ENCODE results near the gene NAXE.
A peak's percentile ranks its signal among the peaks of the same experiment; 100 is the strongest.
"Not testable (repeated sequence)": the region's sequence is repeated elsewhere in the genome, so short reads cannot be mapped to it uniquely, and the experiment has no call there.

Gene NAXE

DNA sequence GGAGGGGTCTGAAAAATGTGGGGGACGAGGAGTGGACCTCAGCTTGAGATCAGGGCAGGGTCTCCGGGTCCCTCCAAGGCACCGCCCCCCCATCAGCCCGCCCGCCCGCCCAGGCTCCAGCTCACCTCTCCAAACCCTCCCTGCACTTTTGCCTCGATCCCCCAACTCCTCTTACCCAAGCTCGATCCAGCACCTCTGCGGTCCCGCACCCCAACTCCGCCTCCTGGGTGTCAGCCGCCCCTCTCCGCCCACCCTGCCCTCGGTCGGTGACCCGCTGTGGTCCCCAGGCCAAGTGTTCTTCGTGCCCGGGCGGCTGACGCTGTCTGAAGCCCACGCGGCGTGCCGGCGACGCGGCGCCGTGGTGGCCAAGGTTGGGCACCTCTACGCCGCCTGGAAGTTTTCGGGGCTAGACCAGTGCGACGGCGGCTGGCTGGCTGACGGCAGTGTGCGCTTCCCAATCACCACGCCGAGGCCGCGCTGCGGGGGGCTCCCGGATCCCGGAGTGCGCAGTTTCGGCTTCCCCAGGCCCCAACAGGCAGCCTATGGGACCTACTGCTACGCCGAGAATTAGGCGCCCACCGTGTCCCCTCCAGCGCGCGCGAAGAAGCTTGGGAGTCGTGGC lies 33.3 kb downstream of the NAXE start:
- DNase-seq, result no peak

DNA sequence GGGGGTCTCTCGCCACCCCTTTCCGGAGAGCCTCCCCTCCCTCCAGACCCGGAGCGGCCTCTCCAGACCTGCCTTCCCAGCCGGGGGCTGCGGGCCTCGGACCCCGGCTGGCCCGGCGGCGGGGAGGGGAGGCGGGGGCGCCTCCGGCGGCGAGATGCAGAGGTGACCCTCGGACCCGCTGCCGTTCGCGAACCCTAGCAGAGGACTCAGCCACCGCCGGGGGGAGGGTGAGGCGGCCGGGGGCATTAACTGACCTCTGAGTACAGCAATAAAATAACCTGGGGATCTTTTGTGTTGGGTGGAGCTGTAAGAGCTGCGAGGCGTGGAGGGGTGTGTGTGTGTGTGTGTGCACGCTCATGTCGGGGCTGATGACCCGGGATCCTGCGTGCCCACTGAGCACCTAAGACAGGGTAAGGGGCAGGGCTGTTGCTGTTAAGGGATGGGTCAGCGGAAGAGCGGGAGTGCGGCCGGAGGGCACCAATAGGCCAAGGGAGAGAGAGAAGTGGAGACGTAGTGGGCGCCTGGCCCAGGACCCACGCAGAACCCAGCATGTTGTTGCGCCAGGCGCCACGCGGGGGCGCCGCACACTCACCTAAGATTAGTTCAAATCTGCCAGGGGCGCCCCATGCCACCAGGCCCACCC lies 34.0 kb downstream of the NAXE start:
- peak; percentile 43 for DNase-seq

DNA sequence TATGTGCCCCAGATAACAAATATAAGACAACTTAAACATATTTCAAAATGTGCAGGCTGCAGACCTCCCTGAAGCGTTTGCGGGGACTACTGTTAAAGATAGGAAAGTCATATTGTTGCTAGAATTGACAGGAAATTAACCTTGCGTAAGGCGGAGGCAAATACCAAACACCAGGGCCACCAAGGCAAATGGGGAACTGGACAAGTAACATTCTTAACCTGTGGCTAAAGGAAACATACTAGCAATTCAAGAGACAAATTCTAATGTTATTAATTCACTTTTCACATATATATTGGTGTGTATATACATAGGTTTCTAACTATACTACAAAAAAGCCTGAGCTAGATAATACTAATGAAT lies 34.5 kb downstream of the NAXE start:
- DNase-seq, result no peak

DNA sequence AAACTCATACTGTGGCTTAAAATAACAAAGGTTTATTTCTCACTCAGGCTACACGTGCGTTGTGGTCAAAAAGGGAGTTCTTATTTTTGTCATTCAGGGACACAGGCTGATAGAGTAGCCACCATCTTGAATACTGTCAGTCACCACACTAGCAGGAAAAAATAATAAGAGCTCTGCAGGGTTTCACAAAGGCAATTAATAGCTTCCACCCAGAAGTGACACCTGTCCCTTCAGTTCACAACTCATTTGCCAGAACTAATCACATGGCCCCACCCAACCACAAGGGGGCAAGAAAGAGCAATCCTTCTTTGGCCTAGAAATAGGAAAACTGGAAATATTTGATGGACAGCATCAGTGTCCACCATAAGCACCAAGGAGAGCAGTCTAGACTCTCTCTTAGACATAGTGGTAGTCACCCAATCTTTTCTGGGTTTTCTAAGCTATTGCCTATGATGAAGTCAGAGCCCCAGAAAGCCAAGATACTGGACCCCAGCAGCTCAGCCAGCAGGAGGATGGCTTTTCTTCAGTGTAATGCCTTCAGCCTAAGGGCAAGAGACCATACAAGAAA lies 35.8 kb downstream of the NAXE start:
- DNase-seq, result peak; percentile 10

DNA sequence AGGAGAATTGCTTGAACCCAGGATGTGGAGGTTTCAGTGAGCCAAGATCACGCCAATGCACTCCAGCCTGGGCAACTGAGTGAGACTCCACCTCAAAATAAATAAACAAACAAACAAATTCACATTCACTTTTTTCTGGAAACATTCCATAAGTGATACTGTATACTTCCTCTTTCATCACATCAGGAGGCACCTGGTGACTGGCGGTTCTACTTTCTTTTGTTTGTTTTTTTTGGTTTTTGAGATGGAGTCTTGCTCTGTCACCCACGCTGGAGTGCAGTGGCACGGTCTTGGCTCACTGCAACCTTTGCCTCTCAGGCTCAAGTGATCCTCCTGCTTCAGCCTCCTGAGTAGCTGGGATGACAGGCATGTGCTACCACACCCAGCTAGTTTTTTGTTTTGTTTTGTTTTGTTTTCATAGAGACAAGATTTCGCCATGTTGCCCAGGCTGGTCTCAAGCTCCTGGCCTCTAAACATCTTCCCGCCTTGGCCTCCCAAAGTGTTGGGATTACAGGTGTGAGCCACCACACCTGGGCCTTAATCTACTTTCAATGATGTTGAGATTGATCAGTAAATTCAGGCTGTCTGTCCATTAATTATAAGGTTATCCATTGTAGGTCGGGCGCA lies 38.4 kb downstream of the NAXE start:
- DNase-seq, result no peak

DNA sequence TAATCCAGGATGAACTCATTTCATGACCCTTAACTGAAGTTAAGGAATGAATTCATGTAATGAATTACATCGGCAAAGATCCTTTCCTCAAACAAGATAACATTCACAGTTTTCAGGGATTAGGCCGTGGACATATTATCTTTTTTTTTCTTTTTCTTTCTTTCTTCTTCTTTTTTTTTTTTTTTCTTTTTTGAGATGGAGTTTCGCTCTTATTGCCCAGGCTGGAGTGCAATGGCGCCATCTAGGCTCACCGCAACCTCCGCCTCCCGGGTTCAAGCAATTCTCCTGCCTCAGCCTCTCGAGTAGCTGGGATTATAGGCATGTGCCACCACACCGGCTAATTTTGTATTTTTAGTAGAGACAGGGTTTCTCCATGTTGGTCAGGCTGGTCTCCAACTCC lies 39.6 kb downstream of the NAXE start:
- DNase-seq, result not testable (repeated sequence)

DNA sequence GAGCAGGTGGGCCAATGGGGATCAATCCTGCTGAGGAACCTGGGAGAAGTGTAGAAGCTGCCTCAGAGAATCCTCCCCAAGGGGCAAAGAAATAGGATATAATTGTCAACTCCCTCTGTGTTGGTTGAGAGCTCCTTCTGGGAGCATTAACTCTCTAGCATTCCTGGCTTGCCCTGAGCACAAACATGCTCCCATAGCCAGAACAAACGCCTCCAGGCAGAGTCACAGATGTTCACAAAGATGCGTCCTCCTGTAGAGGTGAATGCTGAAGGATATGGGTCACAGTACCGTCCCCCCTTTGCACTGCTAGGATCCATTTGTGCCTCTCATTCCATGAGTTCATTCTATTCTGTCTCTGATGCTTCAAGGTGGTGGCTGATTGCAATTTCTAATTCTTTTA lies 40.8 kb downstream of the NAXE start:
- no peak for DNase-seq

DNA sequence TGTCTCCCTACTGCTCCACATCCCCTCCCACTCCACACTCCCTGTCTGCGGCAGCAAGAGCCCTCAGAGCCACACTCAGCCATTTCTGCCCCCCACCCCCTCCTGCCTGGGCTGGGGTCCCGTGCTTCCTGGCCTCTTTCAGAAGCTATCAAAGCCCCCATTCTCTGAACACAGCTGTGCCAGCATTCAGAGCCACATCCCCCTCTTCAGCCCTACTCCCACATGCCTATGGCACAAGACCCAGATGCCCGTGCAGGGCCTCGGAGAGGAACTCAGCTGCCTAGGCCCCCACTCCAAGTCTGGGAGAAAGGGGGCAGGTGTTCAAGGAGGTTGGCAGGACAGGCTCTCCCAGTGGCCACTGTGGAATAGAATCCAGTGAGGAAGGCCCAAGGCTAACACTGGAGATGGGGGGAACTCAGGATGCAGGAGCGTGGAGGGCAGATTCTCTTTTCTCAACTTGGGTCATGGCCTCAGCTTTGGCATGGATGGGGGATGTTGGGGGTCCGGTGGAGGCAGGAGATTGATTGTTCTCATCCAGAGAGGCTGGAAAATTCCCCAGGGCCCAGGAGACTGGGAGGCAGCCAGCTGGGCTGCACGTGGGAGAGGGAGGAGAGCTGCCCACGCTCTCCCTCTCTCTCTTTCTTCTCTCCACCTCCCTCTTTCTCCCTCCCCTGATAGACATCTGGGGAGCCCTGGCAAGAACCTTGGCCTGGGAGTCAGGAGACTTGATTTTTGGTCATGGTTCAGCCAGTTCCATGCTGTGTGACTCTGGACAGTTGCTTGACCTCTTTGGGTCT lies 46.8 kb downstream of the NAXE start:
- DNase-seq, result no peak

DNA sequence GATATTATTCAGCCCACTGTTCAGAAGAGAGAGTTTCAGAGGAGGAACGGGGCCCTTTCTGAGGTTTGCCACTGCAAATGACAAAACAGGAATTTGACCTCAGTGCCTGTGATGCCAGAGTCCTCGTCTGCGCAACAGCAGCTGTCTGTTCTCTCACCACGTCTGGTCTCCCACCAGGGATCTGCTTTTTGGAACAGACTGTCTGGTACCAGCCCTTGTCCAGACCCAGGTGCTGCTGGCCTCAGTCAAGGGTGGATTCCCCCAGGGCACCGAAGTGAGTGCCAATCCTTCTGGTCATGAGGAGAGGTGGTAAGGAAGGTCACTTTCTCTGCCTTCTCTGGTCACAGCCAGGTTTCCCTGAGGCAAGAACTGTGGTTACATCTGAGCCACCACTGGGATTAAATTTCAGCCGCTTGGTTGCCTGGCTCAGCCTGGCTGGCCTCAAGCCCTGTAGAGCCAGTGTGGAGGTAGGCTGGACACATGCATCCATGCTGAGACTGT lies 48.1 kb downstream of the NAXE start:
- DNase-seq, result no peak

DNA sequence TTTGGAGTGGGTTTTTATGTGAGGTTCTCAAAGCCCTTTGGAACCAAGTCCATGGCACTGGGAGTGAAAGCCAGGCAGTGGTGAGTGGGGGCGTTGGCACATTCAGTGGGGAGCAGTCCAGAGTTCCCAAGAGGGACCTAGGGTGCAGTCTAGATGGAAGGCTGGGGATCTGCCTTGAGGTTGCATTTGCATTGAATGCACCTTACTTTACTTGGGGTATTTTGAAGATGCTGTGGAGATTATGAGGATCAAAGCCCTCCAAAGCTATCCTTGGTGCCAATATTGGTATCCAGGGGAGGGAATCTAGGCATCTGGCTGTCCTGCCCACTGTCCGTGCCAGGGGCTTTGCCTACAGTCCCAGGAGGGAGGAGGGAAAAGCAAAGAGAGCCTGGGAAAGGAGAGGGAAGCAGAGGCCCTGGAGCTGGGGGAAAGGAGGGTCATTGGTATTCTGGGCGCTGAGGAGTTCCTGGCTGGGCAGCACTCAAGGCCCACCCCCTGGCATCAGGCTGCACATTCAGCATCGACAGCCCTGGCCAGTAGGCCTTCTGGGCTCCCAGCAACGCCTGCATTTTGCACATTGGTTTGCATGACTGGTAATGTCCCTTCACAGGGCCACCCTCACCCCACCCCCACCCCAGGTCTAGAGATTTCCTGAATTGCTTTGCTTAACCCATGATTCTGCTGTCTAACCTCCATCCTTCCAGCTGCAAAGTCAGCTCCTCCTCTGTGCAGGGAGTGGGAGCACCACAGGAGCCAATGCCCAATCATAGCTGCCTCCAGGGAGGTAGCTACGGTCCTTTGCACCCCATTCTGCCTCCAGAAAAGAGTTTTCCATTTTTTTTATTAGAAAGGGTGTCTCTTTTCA lies 49.5 kb downstream of the NAXE start:
- no peak for DNase-seq

DNA sequence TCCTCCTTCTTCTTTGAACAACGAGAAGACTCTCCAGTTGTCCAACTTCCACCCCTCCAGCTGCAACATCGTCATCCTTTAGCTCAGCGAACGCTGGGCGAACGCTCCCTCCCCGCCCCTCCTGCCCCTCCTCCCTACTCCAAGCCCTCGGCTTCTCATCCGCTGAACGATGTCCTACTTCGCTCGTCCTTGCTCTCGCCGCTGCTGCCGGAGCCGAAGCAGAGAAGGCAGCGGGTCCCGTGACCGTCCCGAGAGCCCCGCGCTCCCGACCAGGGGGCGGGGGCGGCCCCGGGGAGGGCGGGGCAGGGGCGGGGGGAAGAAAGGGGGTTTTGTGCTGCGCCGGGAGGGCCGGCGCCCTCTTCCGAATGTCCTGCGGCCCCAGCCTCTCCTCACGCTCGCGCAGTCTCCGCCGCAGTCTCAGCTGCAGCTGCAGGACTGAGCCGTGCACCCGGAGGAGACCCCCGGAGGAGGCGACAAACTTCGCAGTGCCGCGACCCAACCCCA lies 50.2 kb downstream of the NAXE start, which contains the start of gene BCAN:
Gene BCAN (plus strand): TSS at position 357 of the 504 bp plus-strand sequence. CDS start 3,938 bp downstream, outside the sequence.
- peak; percentile 5 for DNase-seq

DNA sequence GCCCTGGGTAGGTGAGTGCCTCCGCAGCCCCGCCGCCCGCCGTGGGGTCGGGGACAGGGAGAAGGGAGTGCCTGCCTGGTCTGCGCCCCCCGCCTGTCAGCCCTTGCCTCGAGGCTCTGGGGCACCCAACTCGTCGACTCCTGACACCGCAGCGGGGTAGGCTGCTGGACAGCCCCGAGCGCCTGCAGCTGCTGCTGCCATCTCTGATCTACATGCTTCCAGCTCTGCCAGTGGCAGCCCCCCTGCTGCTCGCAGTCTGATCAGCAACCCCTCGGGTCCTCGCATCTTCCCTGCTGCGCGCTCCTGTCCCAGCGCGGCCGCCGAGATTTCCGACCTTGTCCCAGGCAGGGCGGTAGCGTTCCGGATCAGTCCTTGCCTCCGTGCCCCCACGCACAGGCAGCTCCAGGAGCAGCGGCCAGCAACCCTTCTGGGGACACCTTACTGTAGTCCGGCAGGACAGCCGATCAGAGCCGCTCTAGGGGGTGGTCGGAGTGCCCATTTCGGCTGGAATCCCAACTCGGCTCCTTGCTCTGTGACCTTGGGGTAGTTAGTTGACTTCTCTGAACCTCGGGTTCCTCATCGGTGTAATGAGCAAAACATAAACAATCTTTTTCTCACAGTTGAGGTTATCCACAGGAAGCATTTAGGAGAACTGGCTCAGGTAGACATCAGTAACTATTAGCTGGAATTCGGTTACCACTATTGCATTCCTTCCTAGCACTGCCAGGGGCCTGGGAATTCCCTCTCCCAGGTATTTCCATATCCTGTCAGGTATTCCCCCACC lies 50.9 kb downstream of the NAXE start:
- no peak for DNase-seq

DNA sequence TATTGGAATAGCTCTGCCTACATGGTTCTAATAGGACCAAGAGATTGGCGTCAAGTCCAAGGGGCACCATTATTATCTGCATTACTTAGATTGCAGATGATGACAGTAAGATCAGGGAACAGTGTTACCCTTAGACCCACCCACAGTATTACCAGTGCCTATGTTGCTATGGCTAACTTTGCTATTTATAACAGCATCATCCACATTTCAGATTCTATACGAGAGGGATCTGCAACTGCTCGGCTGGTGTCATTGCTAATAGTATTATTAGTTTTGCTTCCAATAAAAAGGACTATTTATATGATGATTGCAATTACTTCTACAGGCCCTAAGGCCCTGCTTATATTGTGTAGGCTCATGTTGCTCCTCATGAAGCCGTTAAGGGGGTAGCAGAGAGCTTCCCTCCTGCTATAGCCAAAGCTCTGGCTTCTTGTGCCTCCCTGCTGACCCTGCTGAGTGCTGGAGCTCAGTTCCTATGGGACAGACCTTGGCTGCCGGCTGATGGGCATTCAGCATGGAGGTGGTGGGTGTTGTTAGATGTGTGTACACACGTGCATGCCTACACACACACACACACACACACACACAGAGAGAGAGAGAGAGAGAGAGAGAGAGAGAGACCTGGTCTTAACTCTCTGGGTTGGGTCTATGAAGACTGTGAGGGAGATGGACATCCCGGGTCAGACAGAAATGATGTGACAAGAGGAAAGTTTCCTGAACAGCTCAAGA lies 51.6 kb downstream of the NAXE start:
- no peak for DNase-seq

DNA sequence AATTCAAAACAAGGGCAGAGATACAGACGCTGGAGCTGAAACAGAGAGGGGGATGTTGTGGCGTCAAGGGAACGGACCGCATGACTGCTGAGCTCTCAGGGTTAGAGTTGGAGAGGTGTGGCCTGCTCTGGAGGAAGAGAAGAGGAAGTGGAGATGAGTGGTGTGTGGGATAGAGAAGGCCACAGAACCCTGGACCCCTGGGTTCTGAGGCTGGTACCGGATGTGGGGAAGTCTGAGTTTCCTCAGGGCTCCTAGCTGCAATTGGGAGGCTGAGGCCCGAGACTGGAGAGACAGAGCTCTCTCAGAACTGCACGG lies 52.2 kb downstream of the NAXE start:
- peak; percentile 5 for DNase-seq

Measured in stimulated activated naive CD4-positive, alpha-beta T cell treated with Interleukin-2 at 50 U/mL for 16 hours (primary cell).